T-helper 17 cell (primary cell): ENCODE results near the gene ISL2. TPM values are rescaled to one million over a fixed set of nuclear protein-coding genes. Genes with fewer than 3 reads are reported as not detected.

ENCODE experiments used
- ATAC-seq: fragments of 150-1000 bp; cut with Tn5 transposase; 2 replicates; pipeline ENCODE4 v1.10.0; 2021; ENCODE audit warnings: mild to moderate bottlenecking, moderate library complexity
- DNase-seq, 3 donors: peaks; one replicate each; pipeline versions ENCODE4 v3.0.0 to v3.0.0-alpha.2; 2020 to 2021
- H3K9me3 ChIP-seq: one replicate; pipeline ENCODE4 v1.7.0; 2013; ENCODE audit warnings: low read length, mild to moderate bottlenecking; ENCODE audit not compliant: control insufficient read depth, poor library complexity, severe bottlenecking
- H3K27ac Mint-ChIP-seq: one replicate; pipeline ENCODE4 v1.8.0; 2022; ENCODE audit warnings: mild to moderate bottlenecking, moderate library complexity, mixed read lengths
- H3K27me3 Mint-ChIP-seq: one replicate; pipeline ENCODE4 v1.8.0; 2022; ENCODE audit warnings: mixed read lengths
- H3K36me3 Mint-ChIP-seq: one replicate; pipeline ENCODE4 v1.8.0; 2022; ENCODE audit warnings: low read depth, mixed read lengths
- H3K4me1 Mint-ChIP-seq: one replicate; pipeline ENCODE4 v1.8.0; 2022; ENCODE audit warnings: mild to moderate bottlenecking, mixed read lengths
- H3K4me3 Mint-ChIP-seq: one replicate; pipeline ENCODE4 v1.8.0; 2022; ENCODE audit warnings: mild to moderate bottlenecking, moderate library complexity, mixed read lengths
- total RNA-seq, 4 donors: library from RNA in 2 of 4; stranded (reverse) in 2 of 4; gene quantifications; one replicate each; pipeline ENCODE4 v1.2.3 and lab custom pipeline; 2022 to 2026

The ISL2 gene
- total RNA-seq, 2 donors from 2014 or later: not detected

DNA sequence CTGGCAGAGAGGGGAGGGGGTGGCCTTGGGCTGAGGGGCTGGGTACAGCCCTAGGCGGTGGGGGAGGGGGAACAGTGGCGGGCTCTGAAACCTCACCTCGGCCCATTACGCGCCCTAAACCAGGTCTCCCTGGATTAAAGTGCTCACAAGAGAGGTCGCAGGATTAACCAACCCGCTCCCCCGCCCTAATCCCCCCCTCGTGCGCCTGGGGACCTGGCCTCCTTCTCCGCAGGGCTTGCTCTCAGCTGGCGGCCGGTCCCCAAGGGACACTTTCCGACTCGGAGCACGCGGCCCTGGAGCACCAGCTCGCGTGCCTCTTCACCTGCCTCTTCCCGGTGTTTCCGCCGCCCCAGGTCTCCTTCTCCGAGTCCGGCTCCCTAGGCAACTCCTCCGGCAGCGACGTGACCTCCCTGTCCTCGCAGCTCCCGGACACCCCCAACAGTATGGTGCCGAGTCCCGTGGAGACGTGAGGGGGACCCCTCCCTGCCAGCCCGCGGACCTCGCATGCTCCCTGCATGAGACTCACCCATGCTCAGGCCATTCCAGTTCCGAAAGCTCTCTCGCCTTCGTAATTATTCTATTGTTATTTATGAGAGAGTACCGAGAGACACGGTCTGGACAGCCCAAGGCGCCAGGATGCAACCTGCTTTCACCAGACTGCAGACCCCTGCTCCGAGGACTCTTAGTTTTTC, 4.9 kb downstream of the ISL2 start:
- DNase-seq (no peak), ATAC-seq (no peak)
- peaks cover 19% of the 10 kb centered on the region for H3K36me3 Mint-ChIP-seq
- H3K4me1 Mint-ChIP-seq: peaks cover 44% of the 10 kb centered on the region
- H3K4me3 Mint-ChIP-seq: peak overlapping the region; percentile 93
- peak overlapping the region; percentile 21 for H3K27ac Mint-ChIP-seq
- H3K27me3 Mint-ChIP-seq: peaks cover 82% of the 10 kb centered on the region
- no peaks in the 10 kb centered on the region for H3K9me3 ChIP-seq

DNA sequence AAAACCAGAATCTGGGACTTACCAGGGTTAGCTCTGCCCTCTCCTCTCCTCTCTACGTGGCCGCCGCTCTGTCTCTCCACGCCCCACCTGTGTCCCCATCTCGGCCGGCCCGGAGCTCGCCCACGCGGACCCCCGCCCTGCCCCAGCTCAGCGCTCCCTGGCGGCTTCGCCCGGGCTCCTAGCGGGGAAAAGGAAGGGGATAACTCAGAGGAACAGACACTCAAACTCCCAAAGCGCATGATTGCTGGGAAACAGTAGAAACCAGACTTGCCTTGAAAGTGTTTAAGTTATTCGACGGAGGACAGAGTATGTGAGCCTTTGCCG, 5.4 kb downstream of the ISL2 start:
- Mint-ChIP-seq H3K27me3 (peaks cover 77% of the 10 kb centered on the region), H3K4me3 (peak overlapping the region; percentile 93), H3K36me3 (peaks cover 16% of the 10 kb centered on the region), H3K27ac (peak overlapping the region; percentile 21), H3K4me1 (peaks cover 39% of the 10 kb centered on the region)
- DNase-seq (no peak), ATAC-seq (no peak)
- H3K9me3 ChIP-seq: no peaks in the 10 kb centered on the region

DNA sequence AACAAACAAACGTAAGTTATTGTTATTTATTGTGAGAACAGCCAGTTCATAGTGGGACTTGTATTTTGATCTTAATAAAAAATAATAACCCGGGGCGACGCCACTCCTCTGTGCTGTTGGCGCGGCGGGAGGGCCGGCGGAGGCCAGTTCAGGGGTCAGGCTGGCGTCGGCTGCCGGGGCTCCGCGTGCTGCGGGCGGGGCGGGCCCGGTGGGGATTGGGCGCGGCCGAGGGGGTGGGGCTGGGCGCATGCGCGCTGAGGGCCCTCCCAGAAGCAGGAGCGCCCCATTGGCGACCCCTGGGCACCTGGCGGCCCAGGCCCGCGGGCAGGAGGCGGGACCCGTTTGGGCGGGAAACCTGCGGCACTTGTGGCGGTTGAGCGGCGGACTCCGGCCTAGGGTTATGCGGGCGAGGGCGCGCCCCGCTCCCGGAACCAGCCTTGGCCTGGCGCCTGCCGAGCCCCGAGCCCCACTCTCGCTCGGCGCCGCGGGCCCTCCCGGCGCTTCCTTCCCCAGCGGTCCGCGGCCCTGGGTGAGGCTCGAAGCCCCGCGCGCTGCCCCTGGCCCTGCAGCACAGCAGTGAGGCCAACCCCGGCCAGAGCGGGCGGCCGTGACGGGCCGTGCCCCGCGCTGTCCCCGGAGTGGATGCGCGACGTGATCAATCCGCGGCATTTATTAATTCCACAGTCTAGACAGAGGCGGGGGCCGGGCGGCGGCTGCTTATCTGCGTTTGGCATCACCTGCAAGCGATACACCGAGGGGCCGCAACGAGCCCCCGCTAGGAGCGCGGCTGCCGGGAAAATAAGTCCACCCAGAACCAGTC, 6.0 kb downstream of the ISL2 start:
- ATAC-seq (no peak), DNase-seq (no peak)
- Mint-ChIP-seq H3K27me3 (peaks cover 73% of the 10 kb centered on the region), H3K4me1 (peaks cover 34% of the 10 kb centered on the region), H3K4me3 (peak overlapping the region; percentile 93), H3K27ac (no peak overlapping the region), H3K36me3 (peaks cover 17% of the 10 kb centered on the region)
- no peaks in the 10 kb centered on the region for H3K9me3 ChIP-seq

DNA sequence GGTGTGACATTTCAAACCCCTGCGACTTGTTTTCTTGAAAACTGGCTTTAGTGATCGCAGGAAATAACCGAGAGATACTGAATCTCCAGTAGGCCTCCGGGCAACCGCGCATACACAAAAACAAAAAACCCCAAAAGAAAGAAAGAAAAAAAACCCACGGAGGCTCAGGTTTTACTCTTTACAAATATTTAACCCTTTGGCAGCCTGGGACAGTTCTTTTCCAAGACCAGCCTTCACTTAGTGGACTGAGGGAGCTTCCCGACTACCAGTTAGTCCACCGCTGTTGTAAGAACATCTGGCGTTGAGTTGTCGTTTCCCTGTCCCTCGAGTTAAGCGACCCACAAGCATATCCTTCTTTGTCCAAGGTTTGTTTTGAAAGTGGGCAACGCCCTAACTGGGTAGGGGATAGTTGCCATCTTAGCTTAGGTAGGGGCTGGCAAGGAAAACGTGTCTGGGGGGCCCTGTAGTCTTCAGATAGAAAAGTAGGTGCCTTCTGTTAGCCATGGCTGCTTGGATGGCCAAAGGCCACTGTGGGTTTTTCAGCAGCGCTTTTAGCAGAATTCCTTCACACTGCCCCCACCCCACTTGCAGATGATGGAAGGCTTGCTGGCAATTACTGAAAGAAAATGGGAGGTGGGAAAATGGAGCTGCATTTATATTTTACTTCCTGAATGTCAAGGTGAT, 6.9 kb downstream of the ISL2 start:
- Mint-ChIP-seq H3K27ac (no peak overlapping the region), H3K4me1 (peaks cover 31% of the 10 kb centered on the region), H3K4me3 (no peak overlapping the region), H3K36me3 (peaks cover 19% of the 10 kb centered on the region), H3K27me3 (peaks cover 76% of the 10 kb centered on the region)
- ATAC-seq: no peak
- no peak for DNase-seq
- H3K9me3 ChIP-seq: no peaks in the 10 kb centered on the region

DNA sequence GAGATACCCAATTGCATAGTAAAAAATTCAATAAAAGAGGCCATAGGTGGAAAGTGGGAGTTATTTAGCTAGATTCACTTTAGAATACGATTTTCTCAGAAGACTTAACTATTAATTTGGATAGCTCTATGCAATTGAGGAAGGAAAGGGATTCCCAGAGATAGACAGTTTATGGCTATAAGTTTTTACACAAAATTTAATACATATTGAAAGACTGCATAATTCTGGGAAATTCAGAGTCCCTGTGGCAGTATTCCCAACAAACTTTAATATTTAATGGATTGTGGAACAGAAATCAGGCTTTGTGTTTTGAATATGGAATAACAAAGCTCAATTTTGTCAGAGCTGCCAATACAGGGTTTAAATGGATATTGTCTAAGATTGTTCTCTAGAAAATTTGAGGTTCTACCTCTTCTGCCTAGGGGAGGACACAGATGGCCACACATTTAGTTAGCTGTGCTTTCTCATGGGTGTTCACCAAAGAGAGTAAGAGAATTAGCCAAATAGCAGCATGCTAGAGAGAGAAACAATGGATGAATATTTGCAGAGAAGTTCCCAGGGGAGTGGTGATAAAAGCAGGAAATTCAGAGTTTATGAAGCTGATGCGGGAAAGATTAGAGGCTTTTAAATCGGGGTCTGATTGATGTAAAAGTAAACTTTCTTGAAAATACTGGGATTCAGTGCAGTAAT, 8.5 kb downstream of the ISL2 start:
- peaks cover 24% of the 10 kb centered on the region for H3K4me1 Mint-ChIP-seq

DNA sequence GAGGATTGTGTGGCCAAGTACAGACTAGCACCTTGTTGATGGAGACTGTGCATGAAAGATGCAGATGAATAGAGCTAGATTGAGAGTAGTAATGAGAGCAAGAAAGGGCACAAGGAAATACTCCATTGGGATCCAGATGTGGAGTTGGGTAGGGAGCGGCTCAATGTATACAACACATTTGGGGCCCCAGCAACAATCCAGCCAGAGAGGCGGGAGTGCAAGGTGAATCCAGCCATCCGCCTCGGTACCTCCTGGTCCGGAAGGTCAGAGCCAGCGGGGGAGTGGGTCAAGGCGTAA, 9.0 kb downstream of the ISL2 start:
- DNase-seq: no peak
- Mint-ChIP-seq H3K27ac (no peak overlapping the region), H3K4me3 (peak overlapping the region; percentile 86), H3K27me3 (peaks cover 55% of the 10 kb centered on the region), H3K36me3 (peaks cover 10% of the 10 kb centered on the region), H3K4me1 (peaks cover 20% of the 10 kb centered on the region)
- H3K9me3 ChIP-seq: no peaks in the 10 kb centered on the region
- ATAC-seq: no peak

More for the DNA sequence above, 8.5 kb downstream of the ISL2 start:
- Mint-ChIP-seq H3K36me3 (peaks cover 13% of the 10 kb centered on the region), H3K27me3 (peaks cover 60% of the 10 kb centered on the region), H3K4me3 (peak overlapping the region; percentile 86), H3K27ac (no peak overlapping the region)
- H3K9me3 ChIP-seq: no peaks in the 10 kb centered on the region
- no peak for ATAC-seq
- no peak for DNase-seq

DNA sequence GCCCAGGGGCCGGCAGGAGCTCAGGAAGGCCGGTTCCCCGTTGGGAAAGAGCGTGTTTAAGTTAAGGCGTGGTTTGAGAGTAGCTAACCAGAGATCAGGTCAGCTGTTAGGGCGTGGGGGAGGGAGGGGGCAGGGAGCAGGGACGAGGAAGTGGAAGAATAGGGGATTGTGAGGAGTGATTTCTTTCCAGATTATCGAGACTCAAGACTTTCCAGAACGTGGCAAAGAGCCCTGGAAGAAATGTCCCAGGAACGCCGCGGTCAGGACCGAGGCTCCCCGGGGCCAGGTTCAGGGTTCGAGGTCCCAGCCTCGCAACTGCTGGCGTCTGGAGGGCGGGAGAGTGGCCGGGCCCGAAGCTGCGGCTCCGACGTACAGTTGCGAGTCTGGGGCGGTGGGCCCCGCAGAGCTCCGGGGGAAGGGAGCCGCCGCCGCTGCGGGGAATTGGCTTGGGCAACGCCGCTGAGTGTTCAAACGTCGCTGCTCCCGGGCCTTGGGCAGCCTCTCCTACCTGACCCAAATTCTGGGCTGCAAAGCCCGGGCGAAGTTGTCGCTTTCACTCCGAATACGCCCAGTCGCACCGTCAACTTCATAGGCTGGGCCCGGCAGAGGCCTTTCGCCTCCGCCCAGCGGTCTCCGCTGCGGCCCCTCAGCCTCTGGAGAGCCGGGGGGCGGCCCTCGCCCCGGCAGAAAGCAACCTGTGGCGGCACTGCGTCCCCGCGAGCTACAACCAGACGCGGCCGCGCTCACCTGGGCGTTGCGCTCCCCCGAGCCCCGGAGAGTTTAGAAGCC, 9.5 kb downstream of the ISL2 start:
- peaks cover 50% of the 10 kb centered on the region for H3K27me3 Mint-ChIP-seq
- peaks cover 10% of the 10 kb centered on the region for H3K36me3 Mint-ChIP-seq
- peak; percentile 57 for ATAC-seq
- peak overlapping the region; percentile 86 for H3K4me3 Mint-ChIP-seq
- no peak for DNase-seq
- peaks cover 17% of the 10 kb centered on the region for H3K4me1 Mint-ChIP-seq
- no peaks in the 10 kb centered on the region for H3K9me3 ChIP-seq
- H3K27ac Mint-ChIP-seq: no peak overlapping the region

DNA sequence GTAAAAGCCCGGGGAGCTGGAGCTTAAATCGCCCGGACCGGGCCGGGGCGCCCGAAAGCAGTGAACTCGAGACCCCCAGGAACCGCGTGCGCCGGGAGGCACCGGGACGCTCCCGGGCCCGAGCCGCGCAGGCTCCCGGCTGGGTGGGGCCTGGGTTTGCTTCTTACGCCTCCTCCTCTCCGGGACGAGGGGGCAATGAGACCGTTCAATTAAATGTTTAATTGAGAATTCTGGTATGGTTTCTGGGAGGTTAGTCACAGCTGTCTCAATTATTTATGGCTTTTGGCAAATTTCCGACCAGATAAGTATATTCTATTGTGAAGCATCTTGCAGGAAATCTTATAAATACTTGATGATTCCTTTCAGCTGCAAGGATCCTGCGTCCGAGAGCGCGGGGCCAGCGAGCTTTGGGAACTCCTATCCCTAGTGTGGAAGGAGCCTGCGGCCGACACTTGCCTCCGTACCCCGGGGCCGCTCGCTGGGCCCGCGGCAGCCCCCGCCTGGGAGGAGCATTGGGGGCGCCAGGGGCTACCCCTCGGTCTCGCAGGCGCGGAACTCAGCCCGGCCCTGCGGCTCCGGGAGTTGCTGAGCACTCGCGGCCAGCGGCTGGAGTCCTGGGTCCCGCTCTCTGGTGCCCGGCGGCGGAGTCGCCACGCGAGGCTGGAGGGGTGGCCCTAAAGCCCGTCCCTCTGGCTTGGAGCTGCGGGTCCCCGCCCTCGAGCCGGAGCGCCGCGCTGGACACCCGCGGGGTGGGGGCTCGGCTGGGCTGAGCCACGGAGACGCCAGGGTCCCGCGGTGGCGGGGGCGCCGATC, 10.3 kb downstream of the ISL2 start:
- no peak overlapping the region for H3K27ac Mint-ChIP-seq
- no peaks in the 10 kb centered on the region for H3K9me3 ChIP-seq
- peak overlapping the region; percentile 41 for H3K4me3 Mint-ChIP-seq
- ATAC-seq: peak; percentile 8
- peaks cover 12% of the 10 kb centered on the region for H3K4me1 Mint-ChIP-seq
- H3K27me3 Mint-ChIP-seq: peaks cover 43% of the 10 kb centered on the region
- peaks cover 10% of the 10 kb centered on the region for H3K36me3 Mint-ChIP-seq
- no peak for DNase-seq

DNA sequence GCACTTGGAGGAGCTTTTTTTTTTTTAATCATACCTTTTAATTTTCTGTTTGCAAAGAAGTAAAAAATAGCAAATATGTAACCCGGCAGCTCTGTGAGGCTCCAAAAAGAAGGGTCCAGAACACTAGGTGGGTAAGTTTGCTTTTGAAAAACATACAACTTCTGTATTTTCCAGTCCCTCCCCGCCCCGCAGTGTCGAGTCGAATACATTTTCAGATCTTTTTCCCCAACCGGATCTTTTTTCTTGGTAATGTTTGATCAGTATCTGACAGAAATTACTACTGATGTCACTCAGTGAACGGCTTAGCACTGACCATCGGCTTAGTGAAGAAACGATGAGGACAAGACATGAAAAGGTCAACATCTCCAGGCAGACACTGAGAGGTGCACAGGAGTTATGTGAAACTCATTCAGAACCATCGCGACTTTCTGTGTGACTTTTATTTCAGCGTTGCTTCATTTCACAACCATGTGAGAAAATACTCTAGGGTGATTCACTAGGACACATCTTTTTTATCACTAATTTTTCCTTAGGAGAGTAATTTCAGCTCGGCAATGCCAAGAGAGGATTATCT, 11.0 kb downstream of the ISL2 start:
- H3K4me1 Mint-ChIP-seq: peaks cover 11% of the 10 kb centered on the region
- H3K36me3 Mint-ChIP-seq: peaks cover 10% of the 10 kb centered on the region
- H3K4me3 Mint-ChIP-seq: peak overlapping the region; percentile 36
- peaks cover 39% of the 10 kb centered on the region for H3K27me3 Mint-ChIP-seq
- H3K9me3 ChIP-seq: no peaks in the 10 kb centered on the region
- no peak for DNase-seq
- no peak for ATAC-seq
- no peak overlapping the region for H3K27ac Mint-ChIP-seq

DNA sequence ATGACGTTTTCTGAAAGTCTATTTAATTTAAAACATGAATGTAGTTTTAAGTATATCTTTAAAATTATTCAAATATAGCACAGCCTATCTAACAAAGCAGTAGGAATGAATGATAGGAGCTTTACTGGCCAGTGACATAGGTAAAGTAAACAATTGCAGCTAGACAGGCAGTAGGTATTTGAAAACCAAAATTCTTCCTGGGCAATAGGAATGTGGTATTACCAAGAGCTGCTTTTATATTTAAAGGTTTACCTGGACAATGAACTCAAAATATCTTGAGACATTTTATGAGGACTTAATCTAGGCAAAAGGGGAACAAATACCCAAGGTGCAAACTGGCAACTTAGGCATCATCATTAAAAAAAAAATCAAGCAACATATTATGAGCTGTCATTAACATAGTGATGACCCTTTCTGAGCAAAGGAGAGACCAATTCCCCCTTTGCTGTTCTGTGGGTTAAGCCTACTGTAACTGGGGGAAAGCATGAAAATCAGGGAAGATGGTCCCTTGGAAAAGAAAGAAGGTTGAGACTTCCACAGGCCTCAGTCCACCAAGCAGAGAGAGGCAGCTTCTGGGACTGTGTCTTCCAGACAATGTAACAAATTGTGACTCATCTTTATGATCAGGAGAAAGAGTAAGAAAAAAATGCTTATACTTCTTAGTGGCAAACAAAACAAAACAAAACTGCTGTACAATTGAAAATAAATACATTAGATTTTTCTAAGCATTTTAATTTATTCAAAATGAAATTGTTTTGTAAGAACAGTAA, 12.9 kb downstream of the ISL2 start:
- no peaks in the 10 kb centered on the region for H3K9me3 ChIP-seq
- Mint-ChIP-seq H3K4me1 (peaks cover 5% of the 10 kb centered on the region), H3K27ac (no peak overlapping the region), H3K4me3 (no peak overlapping the region), H3K27me3 (peaks cover 26% of the 10 kb centered on the region), H3K36me3 (peaks cover 10% of the 10 kb centered on the region)
- DNase-seq (no peak), ATAC-seq (no peak)

DNA sequence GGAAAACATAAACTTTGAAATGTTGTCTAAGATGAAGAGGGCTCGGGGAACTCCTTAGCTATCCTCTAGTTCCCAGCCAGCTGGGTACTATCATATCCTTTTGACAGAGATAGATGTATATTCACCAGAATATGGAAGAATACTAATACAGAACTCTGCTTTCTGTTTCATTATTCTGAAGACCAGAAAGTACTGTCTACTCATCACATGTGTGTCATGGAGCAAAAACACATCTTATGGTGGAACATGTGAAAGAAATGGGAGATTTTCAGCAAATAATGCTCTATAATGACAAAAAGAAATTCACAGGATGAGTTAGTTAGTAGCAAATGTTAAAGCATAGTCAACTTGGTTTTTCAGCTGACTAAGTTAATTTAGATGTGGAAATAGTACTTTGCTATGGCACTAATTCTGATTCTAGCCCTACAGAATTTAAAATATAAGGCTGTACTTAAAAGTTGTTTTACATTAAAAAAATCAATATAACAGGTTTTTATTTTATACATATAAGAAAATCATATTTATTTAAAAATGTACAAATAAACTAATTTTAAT, 16.5 kb downstream of the ISL2 start:
- Mint-ChIP-seq H3K36me3 (peaks cover 3% of the 10 kb centered on the region), H3K27me3 (peaks cover 2% of the 10 kb centered on the region), H3K4me3 (no peak overlapping the region), H3K4me1 (no peaks in the 10 kb centered on the region), H3K27ac (no peak overlapping the region)
- no peaks in the 10 kb centered on the region for H3K9me3 ChIP-seq
- ATAC-seq (no peak), DNase-seq (no peak)
